PC-3 (cell line): Measurements from ENCODE around the gene SNTG2.
A peak's percentile ranks its signal among the peaks of the same experiment; 100 is the strongest.

Experiments used
- CTCF ChIP-seq: fragments of 300-600 bp; sonication (generic); conservative IDR thresholded peaks from 2 replicates; pipeline ENCODE4 v1.5.1; 2017; ENCODE audit warnings: antibody characterized with exemption, low read depth, mild to moderate bottlenecking, low read length
- EZH2 ChIP-seq: fragments of 300-600 bp; sonication (generic); IDR thresholded peaks from one replicate; pipeline ENCODE4 v1.6.1; 2017; ENCODE audit warnings: antibody characterized with exemption, mild to moderate bottlenecking, low read length; ENCODE audit not compliant: unreplicated experiment

- TF ChIP-seq CTCF (no peak), EZH2 (peak; percentile 3)
Measured at GRCh38 chr2:926896-927295, 23.8 kb upstream of the SNTG2 start.
